H9 (cell line): ENCODE results near the gene TMEM181. TPM values are rescaled to one million over a fixed set of nuclear protein-coding genes. Genes with fewer than 3 reads are reported as not detected.

ENCODE experiments used
- DNase-seq: peaks from one replicate; pipeline ENCODE4 v3.0.0-alpha.2; 2017
- H2AFZ ChIP-seq: one replicate; pipeline ENCODE4 v1.6.1; 2013; ENCODE audit warnings: mild to moderate bottlenecking, low read length, control low read depth, moderate library complexity
- H2AK5ac ChIP-seq: 2 replicates; pipeline ENCODE4 v1.6.1; 2013; ENCODE audit warnings: low read length, control low read depth, mixed read lengths; ENCODE audit not compliant: insufficient read length
- H2BK120ac ChIP-seq: one replicate; pipeline ENCODE4 v1.6.1; 2013; ENCODE audit warnings: low read depth, mild to moderate bottlenecking, low read length, control low read depth, inconsistent platforms; ENCODE audit not compliant: poor library complexity, severe bottlenecking
- H2BK12ac ChIP-seq: 2 replicates; pipeline ENCODE4 v1.6.1; 2013; ENCODE audit warnings: low read length, control low read depth, mixed read lengths, low read depth; ENCODE audit not compliant: insufficient read length
- H2BK15ac ChIP-seq: 2 replicates; pipeline ENCODE4 v1.6.1; 2013; ENCODE audit warnings: low read depth, low read length, control low read depth
- H2BK20ac ChIP-seq: one replicate; pipeline ENCODE4 v1.6.1; 2013; ENCODE audit warnings: low read depth, mild to moderate bottlenecking, low read length, control low read depth, inconsistent platforms; ENCODE audit not compliant: poor library complexity, severe bottlenecking
- H2BK5ac ChIP-seq: 2 replicates; pipeline ENCODE4 v1.6.1; 2013; ENCODE audit warnings: low read length, control low read depth, mixed read lengths; ENCODE audit not compliant: insufficient read length
- H3K14ac ChIP-seq: 2 replicates; pipeline ENCODE4 v1.6.1; 2013; ENCODE audit warnings: low read length, control low read depth; ENCODE audit not compliant: insufficient read depth
- H3K18ac ChIP-seq: 2 replicates; pipeline ENCODE4 v1.6.1; 2013; ENCODE audit warnings: low read depth, mild to moderate bottlenecking, mixed read lengths, low read length, control low read depth; ENCODE audit not compliant: insufficient read length
- H3K23ac ChIP-seq: 2 replicates; pipeline ENCODE4 v1.6.1; 2013; ENCODE audit warnings: low read length, control low read depth, mixed read lengths, low read depth; ENCODE audit not compliant: insufficient read length
- H3K23me2 ChIP-seq: 2 replicates; pipeline ENCODE4 v1.6.1; 2013; ENCODE audit warnings: low read depth, mild to moderate bottlenecking, mixed read lengths, low read length, control low read depth; ENCODE audit not compliant: insufficient read length, poor library complexity, severe bottlenecking
- H3K27ac ChIP-seq: 2 replicates; pipeline ENCODE4 v1.5.1; 2013; ENCODE audit warnings: low read length, control low read depth, mixed read lengths, low read depth; ENCODE audit not compliant: insufficient read length
- H3K27me3 ChIP-seq: 2 replicates; pipeline ENCODE4 v1.6.1; 2013; ENCODE audit warnings: low read length, control low read depth, inconsistent platforms; ENCODE audit not compliant: insufficient read depth
- H3K4ac ChIP-seq: 2 replicates; pipeline ENCODE4 v1.6.1; 2013; ENCODE audit warnings: low read depth, mild to moderate bottlenecking, control low read depth, inconsistent platforms, low read length, moderate library complexity
- H3K4me1 ChIP-seq: 2 replicates; pipeline ENCODE4 v1.6.1; 2013; ENCODE audit warnings: low read length, control low read depth, inconsistent platforms; ENCODE audit not compliant: insufficient read depth
- H3K4me2 ChIP-seq: 2 replicates; pipeline ENCODE4 v1.6.1; 2013; ENCODE audit warnings: low read length, control low read depth, mixed read lengths; ENCODE audit not compliant: insufficient read length, insufficient read depth
- H3K56ac ChIP-seq: 2 replicates; pipeline ENCODE4 v1.6.1; 2013; ENCODE audit warnings: low read depth, mild to moderate bottlenecking, mixed read lengths, low read length, control low read depth; ENCODE audit not compliant: insufficient read length
- H3K79me1 ChIP-seq: 2 replicates; pipeline ENCODE4 v1.6.1; 2013; ENCODE audit warnings: low read depth, mild to moderate bottlenecking, moderate library complexity, low read length, control low read depth, inconsistent platforms; ENCODE audit not compliant: insufficient read depth, poor library complexity, severe bottlenecking
- H3K79me2 ChIP-seq: 2 replicates; pipeline ENCODE4 v1.6.1; 2013; ENCODE audit warnings: low read length, control low read depth, inconsistent platforms; ENCODE audit not compliant: insufficient read depth
- H3K9ac ChIP-seq: 2 replicates; pipeline ENCODE4 v1.6.1; 2013; ENCODE audit warnings: low read length, control low read depth, mixed read lengths; ENCODE audit not compliant: insufficient read length; ENCODE audit errors: extremely low read depth
- H3K9me3 ChIP-seq: one replicate; pipeline ENCODE4 v1.6.1; 2013; ENCODE audit warnings: low read depth, low read length, inconsistent platforms; ENCODE audit not compliant: control insufficient read depth
- H3T11ph ChIP-seq: one replicate; pipeline ENCODE4 v1.6.1; 2013; ENCODE audit warnings: mild to moderate bottlenecking, low read length, control low read depth, inconsistent platforms
- H4K20me1 ChIP-seq: one replicate; pipeline ENCODE4 v1.6.1; 2013; ENCODE audit not compliant: control insufficient read depth, insufficient read length, insufficient read depth
- H4K5ac ChIP-seq: 2 replicates; pipeline ENCODE4 v1.6.1; 2013; ENCODE audit warnings: low read depth, mild to moderate bottlenecking, mixed read lengths, low read length, control low read depth; ENCODE audit not compliant: insufficient read length
- H4K8ac ChIP-seq: replicated peaks from 2 replicates; pipeline ENCODE4 v1.6.1; 2013; ENCODE audit warnings: low read length, control low read depth, mixed read lengths, low read depth; ENCODE audit not compliant: insufficient read length
- H4K91ac ChIP-seq: 2 replicates; pipeline ENCODE4 v1.6.1; 2013; ENCODE audit warnings: low read depth, mild to moderate bottlenecking, moderate library complexity, mixed read lengths, low read length, control low read depth; ENCODE audit not compliant: insufficient read length
- H3K27ac Mint-ChIP-seq, 3 experiments: 2 replicates in 2 of 3; 3 replicates in 1 of 3; pipeline ENCODE4 v1.8.0; 2020 to 2021; ENCODE audit warnings: mixed read lengths in 3 of 3, mild to moderate bottlenecking in 1 of 3, moderate library complexity in 1 of 3
- H3K27me3 Mint-ChIP-seq: 2 replicates; pipeline ENCODE4 v1.8.0; 2021; ENCODE audit warnings: low read depth, mild to moderate bottlenecking, moderate library complexity, mixed read lengths
- H3K36me3 Mint-ChIP-seq, 3 experiments: 2 replicates in 2 of 3; 3 replicates in 1 of 3; pipeline ENCODE4 v1.8.0; 2020 to 2021; ENCODE audit warnings: low read depth in 3 of 3, mixed read lengths in 3 of 3; ENCODE audit not compliant: insufficient read depth in 1 of 3
- H3K4me1 Mint-ChIP-seq, 2 experiments: 2 replicates each; pipeline ENCODE4 v1.8.0; 2020; ENCODE audit warnings: mixed read lengths in 2 of 2
- H3K4me3 Mint-ChIP-seq, 2 experiments: 2 replicates in 1 of 2; 3 replicates in 1 of 2; pipeline ENCODE4 v1.8.0; 2020 to 2021; ENCODE audit warnings: mild to moderate bottlenecking in 2 of 2, mixed read lengths in 2 of 2, moderate library complexity in 1 of 2
- H3K9me3 Mint-ChIP-seq, 2 experiments: 2 replicates in 1 of 2; 3 replicates in 1 of 2; pipeline ENCODE4 v1.8.0; 2020; ENCODE audit warnings: mild to moderate bottlenecking in 2 of 2, mixed read lengths in 2 of 2, moderate library complexity in 1 of 2
- WGBS: extraction: QIAGEN DNeasy Blood & Tissue Kit; methylation state at CpG from one replicate; pipeline ENCODE4 v1.1.7; 2013; ENCODE audit warnings: missing lambda C conversion rate, low lambda C conversion rate, mixed read lengths; ENCODE audit not compliant: insufficient read length; ENCODE audit errors: extremely low coverage; 5-methylcytosine and 5-hydroxymethylcytosine counted together
- total RNA-seq: library from RNA; stranded (reverse); gene quantifications from 2 replicates; pipeline ENCODE4 v1.2.1, GENCODE V29; 2021
- TF ChIP-seq, protein P1 (sequence below): fragments of 200-600 bp; sonication (generic); conservative IDR thresholded peaks from 3 replicates; pipeline ENCODE4 v1.8.0; 2021; ENCODE audit warnings: antibody characterized with exemption, mild to moderate bottlenecking

The TMEM181 gene
- total RNA-seq, 1 experiment from 2014 or later: 24.4 TPM

DNA sequence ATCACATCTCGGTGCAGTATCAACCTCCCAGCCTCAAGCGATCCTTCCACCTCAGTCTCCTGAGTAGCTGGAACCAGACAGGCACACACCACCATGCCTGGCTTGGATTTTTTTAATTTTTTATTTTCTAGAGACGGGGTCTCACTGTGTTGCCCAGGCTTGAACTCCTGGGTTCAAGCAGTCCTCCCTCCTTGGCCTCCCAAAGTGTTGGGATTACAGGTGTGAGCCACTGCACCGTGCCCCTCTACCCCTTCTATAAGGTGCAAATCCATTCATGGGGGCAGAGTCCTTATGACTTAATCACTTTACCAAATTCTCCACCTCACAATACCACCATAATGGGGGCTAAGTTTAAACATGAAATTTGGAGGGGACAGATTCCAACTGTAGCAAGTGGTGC is 37.7 kb downstream of the TMEM181 start:
- Mint-ChIP-seq H3K36me3 (peaks cover 12 to 81% (median 68%) of the 10 kb centered on the region in 3 experiments; a peak in 6 of 7 replicates), H3K4me1 (no peaks in the 10 kb centered on the region; a peak in 1 of 4 replicates)
- H3K4me1 ChIP-seq: no peaks in the 10 kb centered on the region

More for the DNA sequence above, 37.7 kb downstream of the TMEM181 start:
- Histone ChIP-seq H3K9me3 (no peaks in the 10 kb centered on the region), H2BK120ac (no peak overlapping the region), H3K79me2 (0 out of 2 replicates have a peak, but pooled peaks cover 2% of the 10 kb centered on the region), H3K56ac (no peak overlapping the region), H3T11ph (no peak overlapping the region), H2BK12ac (no peak overlapping the region), H3K23me2 (no peaks in the 10 kb centered on the region), H4K20me1 (no peaks in the 10 kb centered on the region), H4K5ac (no peak overlapping the region), H3K18ac (no peak overlapping the region), H3K27ac (no peak overlapping the region), H4K8ac (no peak overlapping the region), H2AFZ (no peak overlapping the region), H2AK5ac (no peak overlapping the region), H2BK15ac (no peak overlapping the region), H3K79me1 (no peaks in the 10 kb centered on the region), H2BK20ac (no peak overlapping the region), H2BK5ac (no peak overlapping the region), H3K14ac (no peak overlapping the region), H3K4me2 (no peak overlapping the region), H3K27me3 (no peaks in the 10 kb centered on the region), H4K91ac (no peak overlapping the region), H3K23ac (no peak overlapping the region), H3K4ac (no peak overlapping the region), H3K9ac (no peak overlapping the region)
- Mint-ChIP-seq H3K27ac (peak overlapping the region in 1 of 3 experiments; percentile 11; a peak in 3 of 7 replicates), H3K9me3 (no peaks in the 10 kb centered on the region), H3K27me3 (no peaks in the 10 kb centered on the region), H3K4me3 (no peak overlapping the region)
- DNase-seq: no peak
- TF ChIP-seq, protein P1, sequence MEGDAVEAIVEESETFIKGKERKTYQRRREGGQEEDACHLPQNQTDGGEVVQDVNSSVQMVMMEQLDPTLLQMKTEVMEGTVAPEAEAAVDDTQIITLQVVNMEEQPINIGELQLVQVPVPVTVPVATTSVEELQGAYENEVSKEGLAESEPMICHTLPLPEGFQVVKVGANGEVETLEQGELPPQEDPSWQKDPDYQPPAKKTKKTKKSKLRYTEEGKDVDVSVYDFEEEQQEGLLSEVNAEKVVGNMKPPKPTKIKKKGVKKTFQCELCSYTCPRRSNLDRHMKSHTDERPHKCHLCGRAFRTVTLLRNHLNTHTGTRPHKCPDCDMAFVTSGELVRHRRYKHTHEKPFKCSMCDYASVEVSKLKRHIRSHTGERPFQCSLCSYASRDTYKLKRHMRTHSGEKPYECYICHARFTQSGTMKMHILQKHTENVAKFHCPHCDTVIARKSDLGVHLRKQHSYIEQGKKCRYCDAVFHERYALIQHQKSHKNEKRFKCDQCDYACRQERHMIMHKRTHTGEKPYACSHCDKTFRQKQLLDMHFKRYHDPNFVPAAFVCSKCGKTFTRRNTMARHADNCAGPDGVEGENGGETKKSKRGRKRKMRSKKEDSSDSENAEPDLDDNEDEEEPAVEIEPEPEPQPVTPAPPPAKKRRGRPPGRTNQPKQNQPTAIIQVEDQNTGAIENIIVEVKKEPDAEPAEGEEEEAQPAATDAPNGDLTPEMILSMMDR: no peak
- no CpG with 5 or more reads among the region's 4 CpGs for WGBS
